HG03135 (cell line): ENCODE results near the gene PDE4DIP.
"Not testable (repeated sequence)": the region's sequence is repeated elsewhere in the genome, so short reads cannot be mapped to it uniquely, and the experiment has no call there.

Source experiments
- ATAC-seq: cut with Tn5 transposase; IDR thresholded peaks from one replicate; pipeline ENCODE4 v1.9.1; 2021; ENCODE audit warnings: mild to moderate bottlenecking, moderate library complexity; ENCODE audit not compliant: unreplicated experiment

Gene PDE4DIP

GRCh38 chr1:149064611-149065010 is 220.4 kb downstream of the PDE4DIP start:
- not testable (repeated sequence) for ATAC-seq

GRCh38 chr1:149075505-149076127 is 231.4 kb downstream of the PDE4DIP start:
- ATAC-seq, result not testable (repeated sequence)
